Astrocyte of the cerebellum (primary cell): ENCODE measurements around the gene ASTN2.

Source experiments
- DNase-seq: peaks from one replicate; pipeline ENCODE4 v3.0.0-alpha.2; 2011; ENCODE audit warnings: low read depth
- H3K4me3 ChIP-seq: 2 replicates; pipeline ENCODE4 v1.5.1; 2011; ENCODE audit warnings: mild to moderate bottlenecking, low read depth, low read length, moderate library complexity
- in situ Hi-C: cut with HindIII; loops from 2 replicates; pipeline ENCODE4 v1.10.0; 2017; ENCODE audit warnings: low sequenced_read_pairs
- TF ChIP-seq, protein P1 (sequence below): IDR thresholded peaks from 2 replicates; pipeline ENCODE4 v1.5.1; 2012; ENCODE audit warnings: low read length, low read depth, moderate library complexity, mild to moderate bottlenecking; ENCODE audit errors: missing control alignments

Gene ASTN2

GRCh38 chr9:117035546-117035945 is 379.3 kb downstream of the ASTN2 start:
- in situ Hi-C loops = no loop called here
- no peak for DNase-seq
- no peak overlapping the region for H3K4me3 ChIP-seq
- TF ChIP-seq, protein P1, sequence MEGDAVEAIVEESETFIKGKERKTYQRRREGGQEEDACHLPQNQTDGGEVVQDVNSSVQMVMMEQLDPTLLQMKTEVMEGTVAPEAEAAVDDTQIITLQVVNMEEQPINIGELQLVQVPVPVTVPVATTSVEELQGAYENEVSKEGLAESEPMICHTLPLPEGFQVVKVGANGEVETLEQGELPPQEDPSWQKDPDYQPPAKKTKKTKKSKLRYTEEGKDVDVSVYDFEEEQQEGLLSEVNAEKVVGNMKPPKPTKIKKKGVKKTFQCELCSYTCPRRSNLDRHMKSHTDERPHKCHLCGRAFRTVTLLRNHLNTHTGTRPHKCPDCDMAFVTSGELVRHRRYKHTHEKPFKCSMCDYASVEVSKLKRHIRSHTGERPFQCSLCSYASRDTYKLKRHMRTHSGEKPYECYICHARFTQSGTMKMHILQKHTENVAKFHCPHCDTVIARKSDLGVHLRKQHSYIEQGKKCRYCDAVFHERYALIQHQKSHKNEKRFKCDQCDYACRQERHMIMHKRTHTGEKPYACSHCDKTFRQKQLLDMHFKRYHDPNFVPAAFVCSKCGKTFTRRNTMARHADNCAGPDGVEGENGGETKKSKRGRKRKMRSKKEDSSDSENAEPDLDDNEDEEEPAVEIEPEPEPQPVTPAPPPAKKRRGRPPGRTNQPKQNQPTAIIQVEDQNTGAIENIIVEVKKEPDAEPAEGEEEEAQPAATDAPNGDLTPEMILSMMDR = no peak

GRCh38 chr9:117034866-117035265 is 380.0 kb downstream of the ASTN2 start:
- in situ Hi-C loops = no loop called here
- DNase-seq = peak; percentile 2

DNA sequence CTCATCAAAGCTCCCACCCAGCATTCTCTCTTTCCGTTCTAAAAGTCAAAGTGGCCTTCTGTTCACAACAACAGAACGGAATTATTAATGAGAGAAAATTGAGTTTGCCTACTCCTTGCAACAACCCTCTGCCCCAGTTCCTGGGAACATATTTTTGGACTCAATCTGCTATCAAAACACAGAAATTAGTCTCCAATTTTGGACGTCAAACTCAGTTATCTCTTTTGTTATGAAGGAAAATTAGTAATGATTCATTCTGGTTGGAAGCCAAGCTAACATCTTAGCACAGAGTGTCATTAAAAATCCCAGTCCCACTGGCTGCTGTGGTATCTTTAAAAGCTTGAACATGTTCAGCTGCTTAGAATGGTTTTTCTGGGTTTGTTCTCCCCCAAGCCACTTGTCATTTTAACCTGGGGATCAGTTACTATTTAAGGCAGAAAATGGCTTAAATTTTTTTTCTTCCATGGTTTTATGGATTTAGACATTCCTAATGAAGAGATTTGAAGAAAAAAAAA is 384.5 kb downstream of the ASTN2 start:
- H3K4me3 ChIP-seq = no peak overlapping the region
- in situ Hi-C loops = no loop called here
- TF ChIP-seq, protein P1 = no peak

More at GRCh38 chr9:117034866-117035265, 380.0 kb downstream of the ASTN2 start:
- H3K4me3 ChIP-seq = no peak overlapping the region
- TF ChIP-seq, protein P1 = no peak

GRCh38 chr9:117029341-117029740 is 385.5 kb downstream of the ASTN2 start:
- TF ChIP-seq, protein P1 = no peak
- H3K4me3 ChIP-seq = no peak overlapping the region
- in situ Hi-C loops = no loop called here
- DNase-seq = no peak

More for the DNA sequence above, 384.5 kb downstream of the ASTN2 start:
- no peak for DNase-seq

DNA sequence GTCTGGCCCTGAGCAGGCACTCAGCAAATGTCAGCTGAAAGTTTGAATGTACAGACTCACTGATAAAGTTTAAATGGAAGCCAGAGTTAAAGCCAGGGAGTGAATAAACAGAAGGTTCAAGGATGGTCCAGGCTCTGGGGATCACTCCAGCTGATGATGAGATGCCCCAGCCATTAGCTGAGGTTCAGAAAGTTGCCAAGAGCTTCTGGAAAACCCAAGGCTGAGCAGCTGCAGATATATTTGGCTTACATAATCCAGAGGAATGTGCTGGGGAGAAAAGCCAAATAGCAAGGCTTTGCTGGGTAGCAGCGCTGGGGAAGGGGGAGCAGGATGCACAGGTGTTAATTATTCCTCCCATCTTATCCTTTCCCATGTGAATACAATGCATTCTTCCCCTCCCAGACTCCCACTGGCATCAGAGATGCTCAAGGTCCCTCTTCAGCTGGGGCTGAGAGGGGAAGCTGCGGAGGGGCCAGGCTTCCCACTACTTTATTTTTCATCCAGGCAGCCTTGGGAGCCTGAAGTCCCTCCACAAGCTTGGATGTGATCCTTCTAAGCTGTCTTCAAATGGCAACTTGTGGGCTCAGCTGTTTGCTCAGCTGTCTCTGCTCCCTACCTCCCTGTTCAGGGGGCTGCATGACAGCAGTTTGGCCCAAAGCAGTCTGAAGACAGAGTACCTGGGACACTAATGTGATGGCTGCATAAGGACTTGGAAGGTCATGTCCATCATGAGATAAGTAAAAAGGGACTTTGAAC is 386.6 kb downstream of the ASTN2 start:
- TF ChIP-seq, protein P1 = no peak
- in situ Hi-C loops = no loop called here
- H3K4me3 ChIP-seq = no peak overlapping the region
- no peak for DNase-seq

DNA sequence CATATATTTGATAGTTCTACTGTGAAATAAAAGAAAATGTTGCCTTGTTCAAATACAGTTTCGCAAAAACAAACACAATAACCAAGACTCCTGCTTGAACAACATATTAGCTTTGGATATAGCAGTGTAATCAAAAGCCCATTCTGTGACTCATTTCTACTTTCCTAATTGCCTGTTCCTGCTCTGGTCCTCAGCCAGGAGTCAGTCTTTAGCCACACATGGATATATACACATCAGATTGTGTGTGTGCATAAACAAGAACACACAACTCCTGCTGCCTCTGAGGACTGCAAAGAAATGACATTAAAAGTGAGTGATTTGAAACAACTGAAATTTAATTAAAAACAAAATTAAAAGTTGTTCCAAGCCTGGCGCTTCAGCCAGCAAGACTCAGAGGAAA is 393.0 kb downstream of the ASTN2 start:
- no peak for DNase-seq
- TF ChIP-seq, protein P1 = no peak
- H3K4me3 ChIP-seq = no peak overlapping the region
- in situ Hi-C loops = no loop called here
